Psoas muscle (tissue), 8 donors: ENCODE results near the gene ZNF444. TPM values are rescaled to one million over a fixed set of nuclear protein-coding genes. Genes with fewer than 3 reads are reported as not detected.
A peak's percentile ranks its signal among the peaks of the same experiment; 100 is the strongest.

ENCODE experiments used
- ATAC-seq, 4 donors: fragments of 200-7000 bp; cut with Tn5 transposase; one replicate each; pipeline ENCODE4 v1.9.1; 2020; ENCODE audit warnings: moderate library complexity in 3 of 4, mild to moderate bottlenecking in 2 of 4
- DNase-seq, 2 donors: peaks; one replicate each; pipeline ENCODE4 v3.0.0-alpha.2; 2020
- H3K27ac ChIP-seq: fragments of 200-600 bp; one replicate; pipeline ENCODE4 v1.8.0; 2022
- H3K27me3 ChIP-seq, 3 donors: fragments of 200-600 bp in 1 of 3; one replicate each; pipeline versions ENCODE4 v1.6.1 to v1.8.0; 2013 to 2022; ENCODE audit warnings: low read length in 2 of 3, mild to moderate bottlenecking in 2 of 3, moderate library complexity in 1 of 3; ENCODE audit not compliant: insufficient read depth in 3 of 3
- H3K36me3 ChIP-seq, 2 donors: fragments of 200-600 bp in 1 of 2; one replicate each; pipeline versions ENCODE4 v1.6.1 to v1.8.0; 2013 to 2022; ENCODE audit warnings: low read depth in 1 of 2, mild to moderate bottlenecking in 1 of 2, moderate library complexity in 1 of 2; ENCODE audit not compliant: insufficient read depth in 1 of 2
- H3K4me1 ChIP-seq: fragments of 200-600 bp; one replicate; pipeline ENCODE4 v1.8.0; 2022
- H3K4me3 ChIP-seq: fragments of 200-600 bp; one replicate; pipeline ENCODE4 v1.8.0; 2022; ENCODE audit warnings: mild to moderate bottlenecking
- H3K9me3 ChIP-seq: fragments of 200-600 bp; one replicate; pipeline ENCODE4 v1.8.0; 2022
- WGBS, 3 donors: extraction: QIAGEN DNeasy Blood & Tissue Kit; methylation state at CpG; one replicate each; pipeline versions ENCODE4 v1.1.6 to v1.1.7; 2013; 5-methylcytosine and 5-hydroxymethylcytosine counted together
- intact Hi-C, 2 donors: fragments of 100-400 bp; cut with DNase I; formaldehyde crosslinking; loops; one replicate each; pipeline versions ENCODE4 v1.11.0 to v1.14.2; 2022
- polyA plus RNA-seq, 3 donors: library from polyadenylated mRNA; stranded (reverse); fragments of 200-250 nt; gene quantifications; one replicate each; pipeline ENCODE4 v1.2.3, GENCODE V29; 2013
- total RNA-seq, 4 donors: library from RNA; stranded (reverse); fragmentation: NEBNext Ultra II Directional in 2 of 4; extraction: Animal tissue kit (Norgen Biotek cat#: 25700) in 2 of 4; gene quantifications; one replicate each; pipeline versions ENCODE4 v1.2.1 to v1.2.4, GENCODE V29; 2021 to 2023
- TF ChIP-seq, protein P1 (sequence below): fragments of 200-600 bp; IDR thresholded peaks from one replicate; pipeline ENCODE4 v1.8.0; 2022; ENCODE audit warnings: antibody characterized with exemption
- donor health status: healthy with polysubstance abuse.
- donor health status: DM: no; HTN: no; CAD: no; lungs with moderate emphysema.
- donor health status: Bipolar disorder and iron deficiency.
- donor health status: healthy.
- donor health status: DM: yes; HTN: yes; CAD: no.
- donor health status: DM: no; HTN: no; CAD: no.
- donor health status: DM: no; HTN: no; CAD: no.
- donor health status: DM: yes; HTN: yes; CAD: no.

ZNF444 gene
- total and polyA plus RNA-seq, 7 donors = 12.0 to 22.4 (median 16.4) TPM

DNA sequence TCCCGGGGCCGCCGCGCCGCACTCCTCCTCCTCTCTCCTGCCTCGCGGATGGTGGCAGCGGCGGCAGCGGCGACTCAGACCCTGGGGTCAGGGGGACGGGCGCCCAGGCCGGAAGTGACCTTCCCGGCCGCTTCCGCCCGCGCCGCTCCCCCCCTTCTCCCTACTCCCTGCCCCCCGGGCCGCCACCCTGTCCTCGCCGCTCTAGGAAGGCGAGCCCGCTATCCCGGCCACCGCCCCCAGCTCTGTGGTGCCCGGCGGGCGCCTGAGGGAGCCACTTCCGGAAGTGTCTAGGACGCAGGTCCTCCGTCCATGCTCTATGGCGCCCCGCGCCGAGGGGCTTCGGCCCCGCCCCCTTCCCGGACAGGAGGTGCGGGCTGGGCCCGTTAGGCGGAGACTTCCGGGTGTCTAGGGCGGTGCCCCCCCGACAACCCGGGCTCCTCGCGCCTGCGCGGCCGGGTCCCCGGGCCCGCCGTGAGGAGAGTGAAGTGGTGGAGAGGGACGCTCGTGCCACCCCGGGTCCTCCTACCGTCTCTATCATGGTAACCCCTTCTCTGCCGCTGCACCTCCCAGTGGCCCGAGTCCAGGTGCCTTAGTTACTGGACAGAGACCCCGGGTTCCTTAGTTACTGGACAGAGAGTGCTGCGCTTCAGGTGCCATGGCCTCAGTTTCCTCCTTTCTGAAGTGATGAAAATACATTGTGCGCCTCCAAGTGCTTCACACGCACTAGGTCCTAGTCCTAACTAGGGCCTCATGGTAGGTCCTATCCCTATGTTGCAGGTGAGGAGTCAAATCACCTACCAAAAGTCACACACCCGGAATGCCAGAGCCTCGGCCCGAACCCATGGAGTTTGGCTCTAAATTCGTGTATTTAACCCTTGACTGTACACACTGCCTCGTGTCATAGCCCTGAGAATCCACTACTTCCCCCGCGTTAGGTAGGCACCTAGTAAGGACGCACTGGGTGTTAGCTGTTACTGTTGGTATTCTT is 19.6 kb upstream of the ZNF444 start, which contains the start of gene ZNF787:
TSS of gene ZNF787 (minus strand) at position 116 of the 988 bp plus-strand sequence. CDS start 18,078 bp downstream, outside the sequence.
- H3K4me1 ChIP-seq = peaks cover 36% of the 10 kb centered on the region
- intact Hi-C loops = loop anchor here in 1 of 2 donors (2.0 kb wide), 1 partner anchor 19 kb away; the partner anchor contains the start of gene ZNF444
- TF ChIP-seq, protein P1, sequence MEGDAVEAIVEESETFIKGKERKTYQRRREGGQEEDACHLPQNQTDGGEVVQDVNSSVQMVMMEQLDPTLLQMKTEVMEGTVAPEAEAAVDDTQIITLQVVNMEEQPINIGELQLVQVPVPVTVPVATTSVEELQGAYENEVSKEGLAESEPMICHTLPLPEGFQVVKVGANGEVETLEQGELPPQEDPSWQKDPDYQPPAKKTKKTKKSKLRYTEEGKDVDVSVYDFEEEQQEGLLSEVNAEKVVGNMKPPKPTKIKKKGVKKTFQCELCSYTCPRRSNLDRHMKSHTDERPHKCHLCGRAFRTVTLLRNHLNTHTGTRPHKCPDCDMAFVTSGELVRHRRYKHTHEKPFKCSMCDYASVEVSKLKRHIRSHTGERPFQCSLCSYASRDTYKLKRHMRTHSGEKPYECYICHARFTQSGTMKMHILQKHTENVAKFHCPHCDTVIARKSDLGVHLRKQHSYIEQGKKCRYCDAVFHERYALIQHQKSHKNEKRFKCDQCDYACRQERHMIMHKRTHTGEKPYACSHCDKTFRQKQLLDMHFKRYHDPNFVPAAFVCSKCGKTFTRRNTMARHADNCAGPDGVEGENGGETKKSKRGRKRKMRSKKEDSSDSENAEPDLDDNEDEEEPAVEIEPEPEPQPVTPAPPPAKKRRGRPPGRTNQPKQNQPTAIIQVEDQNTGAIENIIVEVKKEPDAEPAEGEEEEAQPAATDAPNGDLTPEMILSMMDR = no peak

DNA sequence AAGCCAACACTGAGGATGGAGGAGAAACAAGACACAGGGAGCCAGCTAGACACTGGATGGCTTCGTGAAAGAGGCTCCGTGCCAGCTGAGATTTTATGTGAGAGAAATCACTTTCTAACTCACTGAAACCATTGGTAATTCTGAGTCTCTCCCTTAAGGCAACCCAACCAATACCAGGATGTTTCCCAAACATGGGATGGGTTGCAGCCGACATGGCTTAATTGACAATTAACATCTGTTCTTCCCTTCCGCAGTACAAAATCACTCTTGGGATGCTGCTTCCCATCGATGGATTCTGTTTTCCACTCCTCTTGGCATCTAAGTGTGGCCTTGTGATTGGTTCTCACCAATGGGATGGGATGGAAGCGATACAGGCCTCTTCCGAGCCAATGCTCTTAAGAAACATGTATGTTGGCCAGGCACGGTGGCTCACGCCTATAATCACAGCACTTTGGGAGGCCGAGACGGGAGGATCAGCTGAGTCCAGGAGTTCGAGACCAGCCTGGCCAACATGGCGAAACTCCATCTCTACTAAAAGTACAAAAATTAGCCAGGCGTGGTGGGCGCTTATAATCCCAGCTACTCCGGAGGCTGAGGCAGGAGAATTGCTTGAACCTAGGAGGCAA is 17.7 kb upstream of the ZNF444 start:
- no peak for DNase-seq
- Histone ChIP-seq H3K4me1 (peaks cover 17% of the 10 kb centered on the region), H3K27ac (no peak overlapping the region), H3K27me3 (no peaks in the 10 kb centered on the region), H3K9me3 (no peaks in the 10 kb centered on the region), H3K4me3 (no peak overlapping the region), H3K36me3 (no peaks in the 10 kb centered on the region)
- no peak for ATAC-seq
- TF ChIP-seq, protein P1 = no peak
- WGBS, 3 donors = 57 to 77% (median 60%) methylated on average over 16 of the region's 16 CpGs
- intact Hi-C loops = no loop called here

More for the DNA sequence above, 19.6 kb upstream of the ZNF444 start, which contains the start of gene ZNF787:
- WGBS, 3 donors = 6 to 15% (median 15%) methylated on average over 27 to 72 of the region's 74 CpGs
- no peaks in the 10 kb centered on the region for H3K36me3 ChIP-seq
- DNase-seq (peak; percentile 99 to 100), ATAC-seq (peak; percentile 90 to 91 (median 91))
- H3K27me3 ChIP-seq = no peaks in the 10 kb centered on the region
- H3K4me3 ChIP-seq = peak within 1 kb of the TSS; percentile 90
- H3K27ac ChIP-seq = peak within 1 kb of the TSS; percentile 97
- H3K9me3 ChIP-seq = no peaks in the 10 kb centered on the region

DNA sequence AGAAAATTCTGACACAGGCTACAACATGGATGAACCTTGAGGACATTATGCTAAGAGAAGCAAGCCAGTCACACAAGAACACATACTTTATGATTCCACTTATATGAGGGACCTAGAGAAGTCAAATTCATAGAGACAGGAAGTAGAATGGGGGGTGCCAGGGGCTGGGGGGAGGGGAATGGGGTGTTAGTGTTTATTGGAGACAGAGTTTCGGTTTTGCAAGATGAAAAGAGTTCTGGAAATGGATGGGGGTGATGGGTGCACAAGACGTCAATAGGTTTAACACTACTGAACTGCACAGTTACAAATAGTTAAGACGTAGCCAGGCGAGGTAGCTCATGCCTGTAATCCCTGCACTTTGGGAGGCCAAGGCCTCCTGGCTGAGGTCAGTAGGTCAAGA is 16.5 kb upstream of the ZNF444 start:
- H3K27me3 ChIP-seq = no peaks in the 10 kb centered on the region
- H3K9me3 ChIP-seq = no peaks in the 10 kb centered on the region
- no peaks in the 10 kb centered on the region for H3K36me3 ChIP-seq
- ATAC-seq (no peak), DNase-seq (no peak)
- no peak overlapping the region for H3K27ac ChIP-seq
- 91 to 95% (median 92%) methylated on average over 4 of the region's 4 CpGs for WGBS, 3 donors
- peaks cover 5% of the 10 kb centered on the region for H3K4me1 ChIP-seq
- intact Hi-C loops = no loop called here
- no peak overlapping the region for H3K4me3 ChIP-seq
- TF ChIP-seq, protein P1 = no peak

- WGBS, 3 donors = 26 to 28% (median 27%) methylated on average over 16 of the region's 16 CpGs
- H3K4me3 ChIP-seq = peak overlapping the region; percentile 3
- H3K36me3 ChIP-seq = no peaks in the 10 kb centered on the region
- H3K27ac ChIP-seq = peak overlapping the region; percentile 75
- DNase-seq (peak; percentile 61 to 85), ATAC-seq (peak in 3 of 4 donors; percentile 25 to 46 (median 35))
- intact Hi-C loops = no loop called here
- TF ChIP-seq, protein P1 = no peak
- no peaks in the 10 kb centered on the region for H3K4me1 ChIP-seq
- no peaks in the 10 kb centered on the region for H3K27me3 ChIP-seq
- H3K9me3 ChIP-seq = no peaks in the 10 kb centered on the region
Observed at GRCh38 chr19:56125806-56126590, 15.1 kb upstream of the ZNF444 start.
